HG03280 (cell line): ENCODE results near the gene ERG.

Source experiments
- ATAC-seq: cut with Tn5 transposase; IDR thresholded peaks from one replicate; pipeline ENCODE4 v1.9.1; 2021; ENCODE audit warnings: mild to moderate bottlenecking, moderate library complexity; ENCODE audit not compliant: unreplicated experiment

The ERG gene

GRCh38 chr21:38475519-38475918 is 22.8 kb downstream of the ERG start:
- no peak for ATAC-seq

GRCh38 chr21:38474796-38475195 is 23.5 kb downstream of the ERG start:
- no peak for ATAC-seq

GRCh38 chr21:38474124-38474523 is 24.2 kb downstream of the ERG start:
- no peak for ATAC-seq

- no peak for ATAC-seq
Measured at GRCh38 chr21:38472412-38473108, 25.7 kb downstream of the ERG start.

GRCh38 chr21:38471766-38472165 is 26.5 kb downstream of the ERG start:
- ATAC-seq, result no peak

GRCh38 chr21:38470755-38471154 is 27.5 kb downstream of the ERG start:
- ATAC-seq, result no peak

- no peak for ATAC-seq
Measured at GRCh38 chr21:38469642-38470041, 28.6 kb downstream of the ERG start.

- ATAC-seq, result no peak
Measured at GRCh38 chr21:38468989-38469388, 29.3 kb downstream of the ERG start.

- ATAC-seq, result no peak
Measured at GRCh38 chr21:38467911-38468310, 30.4 kb downstream of the ERG start.

GRCh38 chr21:38467374-38467773 is 30.9 kb downstream of the ERG start:
- ATAC-seq, result no peak

GRCh38 chr21:38460171-38460742 is 38.0 kb downstream of the ERG start:
- ATAC-seq, result no peak

- no peak for ATAC-seq
Measured at GRCh38 chr21:38459490-38459889, 38.8 kb downstream of the ERG start.

- ATAC-seq, result no peak
Measured at GRCh38 chr21:38455403-38455802, 42.9 kb downstream of the ERG start.

- no peak for ATAC-seq
Measured at GRCh38 chr21:38454702-38455101, 43.6 kb downstream of the ERG start.

- ATAC-seq, result no peak
Measured at GRCh38 chr21:38454161-38454560, 44.1 kb downstream of the ERG start.

GRCh38 chr21:38448671-38449385 is 49.4 kb downstream of the ERG start:
- ATAC-seq, result no peak

- no peak for ATAC-seq
Measured at GRCh38 chr21:38447611-38448010, 50.7 kb downstream of the ERG start.

GRCh38 chr21:38444691-38445090 is 53.6 kb downstream of the ERG start:
- ATAC-seq, result no peak

GRCh38 chr21:38443110-38443509 is 55.2 kb downstream of the ERG start:
- ATAC-seq, result no peak

- ATAC-seq, result no peak
Measured at GRCh38 chr21:38441153-38441552, 57.1 kb downstream of the ERG start.

GRCh38 chr21:38440746-38441145 is 57.5 kb downstream of the ERG start:
- ATAC-seq, result no peak

- ATAC-seq, result no peak
Measured at GRCh38 chr21:38439957-38440356, 58.3 kb downstream of the ERG start.
